Stimulated activated CD4-positive, alpha-beta T cell treated with anti-CD3 and anti-CD28 coated beads, Interleukin-12 subunit alpha, Interleukin-12 subunit beta, amount 100 ng/mL, for 48 hours (primary cell): ENCODE measurements around the gene EXTL2.
A peak's percentile ranks its signal among the peaks of the same experiment; 100 is the strongest.
"Not testable (repeated sequence)": the region's sequence is repeated elsewhere in the genome, so short reads cannot be mapped to it uniquely, and the experiment has no call there.

ENCODE experiments used
- DNase-seq, 3 donors: peaks; one replicate each; pipeline ENCODE4 v3.0.0-alpha.2; 2020; ENCODE audit warnings: low read depth in 2 of 3, low spot score in 1 of 3

EXTL2 gene

GRCh38 chr1:100903777-100904176 lies 9.1 kb upstream of the EXTL2 start:
- DNase-seq, result no peak

DNA sequence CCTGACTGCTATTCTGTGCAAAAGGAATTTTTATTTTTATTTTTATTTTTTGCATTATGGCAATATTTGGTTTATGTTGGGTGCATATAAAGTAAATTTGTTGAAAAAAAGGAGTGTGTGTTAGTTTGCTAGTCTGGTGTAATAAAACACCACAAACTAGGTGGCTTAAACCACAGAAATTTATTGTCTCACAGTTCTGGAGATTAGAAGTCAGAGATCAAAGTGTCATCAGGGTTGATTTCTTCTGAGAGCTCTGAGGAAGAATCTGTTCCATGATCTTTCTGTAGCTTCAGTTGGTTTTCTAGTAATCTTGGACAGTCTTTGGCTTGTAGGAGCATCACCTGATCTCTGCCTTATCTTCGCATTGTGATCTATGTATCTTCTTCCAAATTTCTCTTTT lies 7.7 kb upstream of the EXTL2 start:
- no peak for DNase-seq

- peak; percentile 23 to 46 (median 38) for DNase-seq
Observed at GRCh38 chr1:100896481-100896982, 1.9 kb upstream of the EXTL2 start.

GRCh38 chr1:100895540-100896480 lies 1.2 kb upstream of the EXTL2 start, which contains the start of gene SLC30A7:
Gene SLC30A7 (plus strand): TSS chr1:100896090. CDS start chr1:100896263, 173 bp downstream.
- DNase-seq, result peak; percentile 95 to 98 (median 98)

DNA sequence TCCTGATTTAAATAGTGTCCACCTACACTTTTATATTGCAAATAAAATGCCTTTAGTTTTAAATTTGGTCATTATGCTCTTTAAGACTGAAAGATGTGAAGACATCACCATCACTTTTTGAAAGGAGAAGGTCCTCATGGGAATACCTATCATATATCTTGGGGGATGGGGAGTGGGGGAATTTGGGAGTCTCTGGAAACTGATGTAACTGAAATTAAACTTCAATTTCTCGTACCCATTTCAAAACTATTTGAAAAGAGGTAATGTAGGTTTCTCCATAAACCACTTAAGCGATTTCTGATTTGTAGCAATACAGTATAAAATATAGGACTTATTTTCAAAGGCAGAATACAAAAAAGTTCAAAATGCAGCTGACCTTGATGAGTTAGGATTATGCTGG lies 924 bp downstream of the EXTL2 start:
- DNase-seq, result no peak

GRCh38 chr1:100892554-100892953 lies 2.1 kb downstream of the EXTL2 start:
- DNase-seq, result no peak

DNA sequence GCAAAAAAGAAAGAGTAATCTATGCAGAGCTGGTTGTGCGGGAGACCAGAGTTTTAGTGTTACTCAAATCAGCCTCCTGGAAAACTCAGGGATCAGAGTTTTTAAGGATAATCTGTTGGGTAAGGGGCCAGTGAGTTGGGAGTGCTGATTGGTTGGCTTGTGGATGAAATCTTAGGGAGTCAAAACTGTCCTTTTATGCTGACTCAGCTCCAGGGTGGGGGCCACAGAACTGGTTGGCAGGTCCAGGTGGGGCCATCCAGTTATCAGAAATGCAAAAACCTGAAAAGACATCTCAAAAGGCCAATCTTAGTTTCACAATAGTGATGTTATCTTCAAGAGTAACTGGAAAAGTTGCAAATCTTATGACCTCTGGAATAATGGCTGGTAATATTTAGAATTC lies 3.3 kb downstream of the EXTL2 start:
- DNase-seq, result no peak

DNA sequence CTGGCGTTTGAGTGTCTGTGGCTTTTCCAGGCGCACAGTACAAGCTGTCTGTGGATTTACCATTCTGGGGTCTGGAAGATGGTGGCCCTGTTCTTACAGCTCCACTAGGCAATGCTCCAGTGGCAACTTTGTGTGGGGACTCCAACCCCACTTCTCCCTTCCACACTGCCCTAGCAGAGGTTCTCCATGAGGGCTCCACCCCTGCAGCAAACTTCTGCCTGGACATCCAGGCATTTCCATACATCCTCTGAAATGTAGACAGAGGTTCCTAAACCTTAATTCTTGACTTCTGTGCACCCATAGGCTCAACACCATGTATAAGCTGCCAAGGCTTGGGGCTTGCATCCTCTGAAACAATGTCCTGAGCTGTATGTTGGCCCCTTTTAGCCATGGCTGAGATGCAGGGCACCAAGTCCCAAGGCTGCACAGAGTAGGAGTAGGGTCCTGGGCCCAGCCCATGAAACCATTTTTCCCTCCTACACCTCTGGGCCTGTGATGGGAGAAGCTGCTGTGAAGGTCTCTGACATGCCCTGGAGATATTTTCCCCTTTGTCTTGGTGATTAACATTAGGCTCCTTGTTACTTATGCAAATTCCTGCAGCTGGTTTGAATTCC lies 4.7 kb downstream of the EXTL2 start:
- not testable (repeated sequence) for DNase-seq

- DNase-seq, result not testable (repeated sequence)
Observed at GRCh38 chr1:100889007-100889406, 5.6 kb downstream of the EXTL2 start.

GRCh38 chr1:100883963-100884362 lies 10.7 kb downstream of the EXTL2 start:
- no peak for DNase-seq

GRCh38 chr1:100882698-100883097 lies 11.9 kb downstream of the EXTL2 start:
- DNase-seq, result no peak

DNA sequence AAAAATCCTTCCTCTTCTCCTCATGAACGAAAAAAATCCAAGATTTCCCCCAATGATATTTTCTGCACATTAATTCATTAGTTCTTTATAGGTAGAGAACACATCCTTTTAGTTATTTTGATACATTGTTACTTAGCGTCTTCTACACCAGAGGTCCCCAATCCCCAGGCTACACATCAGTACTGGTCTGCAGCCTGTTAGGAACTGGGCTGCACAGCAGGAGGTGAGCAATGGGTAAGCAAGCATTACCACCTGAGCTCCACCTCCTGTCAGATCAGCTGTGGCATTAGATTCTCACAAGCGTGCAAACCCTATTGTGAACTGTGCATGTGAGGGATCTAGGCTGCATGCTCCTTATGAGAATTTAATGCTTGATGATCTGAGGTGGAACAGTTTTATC lies 13.0 kb downstream of the EXTL2 start:
- no peak for DNase-seq

DNA sequence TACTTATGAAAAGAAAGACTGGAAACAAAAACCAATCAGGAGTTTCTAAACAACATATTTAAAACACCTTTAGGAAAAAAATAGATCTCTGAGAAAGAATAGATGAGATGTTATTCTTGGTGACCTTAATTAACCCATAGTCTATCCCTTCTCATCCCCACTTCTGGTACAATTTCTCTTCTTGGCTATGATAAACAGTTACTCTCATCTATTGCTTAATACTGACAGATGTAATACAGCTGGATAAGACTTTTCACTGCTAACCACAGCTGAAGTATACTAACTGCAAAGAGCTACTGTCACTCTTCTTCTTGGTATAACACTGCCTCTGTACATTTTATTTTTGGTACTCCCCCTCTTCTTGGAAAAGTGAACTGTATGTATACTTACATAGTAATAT lies 15.2 kb downstream of the EXTL2 start:
- no peak for DNase-seq

DNA sequence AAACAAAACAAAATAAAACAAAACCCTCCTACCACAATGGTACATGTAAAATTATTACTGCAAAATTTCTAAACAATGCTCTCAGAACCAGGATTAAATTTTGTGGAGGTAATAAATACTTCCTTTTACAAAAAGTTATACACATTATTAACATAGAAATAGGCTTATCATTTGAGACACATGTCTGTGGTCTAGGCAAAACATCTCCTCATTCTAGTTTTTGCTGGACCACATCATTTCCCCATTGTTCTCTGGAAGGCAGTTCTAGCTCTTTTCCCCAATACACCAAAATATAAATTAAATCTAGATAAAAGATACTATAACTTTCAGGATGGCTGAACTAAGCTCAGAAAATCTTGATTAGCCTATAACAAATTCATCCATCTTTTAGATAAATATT lies 18.4 kb downstream of the EXTL2 start:
- DNase-seq, result no peak

DNA sequence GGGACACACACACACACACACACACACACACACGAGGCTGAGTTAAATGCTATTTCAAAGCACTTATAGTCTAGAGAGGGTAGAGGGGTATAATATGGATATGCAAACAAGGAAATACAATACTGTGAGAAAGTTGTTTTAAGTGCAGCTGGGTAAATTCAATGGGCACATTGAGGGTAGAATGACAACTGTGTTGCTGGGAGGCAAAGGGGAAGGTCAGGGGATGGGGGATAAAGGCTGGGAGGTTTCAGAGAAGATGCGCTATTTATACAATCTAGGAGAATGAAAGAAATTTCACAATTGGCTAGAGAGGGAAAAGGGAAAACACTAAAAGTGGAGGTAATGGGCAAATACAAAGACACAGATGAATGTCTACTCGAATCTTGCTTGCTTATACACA lies 19.4 kb downstream of the EXTL2 start:
- DNase-seq, result no peak

- DNase-seq, result no peak
Observed at GRCh38 chr1:100874433-100874832, 20.2 kb downstream of the EXTL2 start.

DNA sequence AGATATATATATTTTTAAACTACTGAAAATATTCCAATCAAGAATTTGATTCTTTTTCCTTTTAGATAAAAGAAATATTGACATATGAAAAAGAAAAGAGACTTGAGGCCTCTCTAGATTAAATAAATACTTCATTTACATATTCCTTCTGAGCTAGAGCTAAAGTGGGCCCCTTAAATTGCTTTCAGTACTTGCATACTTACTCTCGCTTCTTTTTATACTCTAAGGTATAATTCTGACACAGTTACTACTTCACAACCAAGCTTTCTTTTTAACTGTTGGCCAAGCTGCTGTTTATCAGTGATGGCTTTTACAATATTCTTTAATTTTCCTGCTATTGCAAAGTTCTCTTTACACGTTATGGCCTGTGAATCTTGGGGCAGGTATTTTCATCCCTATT lies 24.6 kb downstream of the EXTL2 start:
- no peak for DNase-seq

GRCh38 chr1:100868364-100868995 lies 26.2 kb downstream of the EXTL2 start:
- peak in 1 of 3 donors; percentile 12 for DNase-seq

GRCh38 chr1:100866901-100867206 lies 27.8 kb downstream of the EXTL2 start:
- DNase-seq, result no peak

GRCh38 chr1:100866041-100866900 lies 28.4 kb downstream of the EXTL2 start:
- no peak for DNase-seq

GRCh38 chr1:100862591-100862990 lies 32.1 kb downstream of the EXTL2 start:
- no peak for DNase-seq
